ENCODE results near the gene GOLGA2.

DNA sequence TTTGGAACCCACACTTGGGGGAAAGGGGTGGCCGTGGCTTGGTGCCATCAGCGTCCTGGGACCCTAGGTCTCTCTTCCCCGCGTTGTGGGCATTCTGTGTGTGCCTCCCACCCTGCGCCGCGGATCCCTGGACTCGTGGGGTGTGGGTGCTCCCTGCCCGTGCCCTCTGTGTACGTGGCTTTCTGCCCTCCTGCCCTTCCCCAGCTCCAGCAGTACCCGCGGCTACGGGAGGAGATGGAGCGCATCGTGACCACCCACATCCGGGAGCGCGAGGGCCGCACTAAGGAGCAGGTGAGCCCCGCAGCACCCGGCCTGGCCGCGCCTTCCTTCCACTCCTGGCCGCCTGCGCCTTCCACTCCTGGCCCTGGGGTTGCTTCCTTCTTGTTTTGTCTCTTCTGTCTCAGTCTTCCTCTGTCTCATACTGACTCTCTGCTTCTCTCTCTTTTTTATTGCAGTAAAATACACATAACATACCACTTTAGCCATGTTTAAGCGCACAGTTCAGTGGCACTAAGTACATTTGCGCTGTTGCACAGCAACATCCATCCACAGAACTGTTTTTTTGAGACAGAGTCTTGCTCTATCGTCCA, 41.9 kb downstream of the GOLGA2 start:
- TF ChIP-seq, protein P1, sequence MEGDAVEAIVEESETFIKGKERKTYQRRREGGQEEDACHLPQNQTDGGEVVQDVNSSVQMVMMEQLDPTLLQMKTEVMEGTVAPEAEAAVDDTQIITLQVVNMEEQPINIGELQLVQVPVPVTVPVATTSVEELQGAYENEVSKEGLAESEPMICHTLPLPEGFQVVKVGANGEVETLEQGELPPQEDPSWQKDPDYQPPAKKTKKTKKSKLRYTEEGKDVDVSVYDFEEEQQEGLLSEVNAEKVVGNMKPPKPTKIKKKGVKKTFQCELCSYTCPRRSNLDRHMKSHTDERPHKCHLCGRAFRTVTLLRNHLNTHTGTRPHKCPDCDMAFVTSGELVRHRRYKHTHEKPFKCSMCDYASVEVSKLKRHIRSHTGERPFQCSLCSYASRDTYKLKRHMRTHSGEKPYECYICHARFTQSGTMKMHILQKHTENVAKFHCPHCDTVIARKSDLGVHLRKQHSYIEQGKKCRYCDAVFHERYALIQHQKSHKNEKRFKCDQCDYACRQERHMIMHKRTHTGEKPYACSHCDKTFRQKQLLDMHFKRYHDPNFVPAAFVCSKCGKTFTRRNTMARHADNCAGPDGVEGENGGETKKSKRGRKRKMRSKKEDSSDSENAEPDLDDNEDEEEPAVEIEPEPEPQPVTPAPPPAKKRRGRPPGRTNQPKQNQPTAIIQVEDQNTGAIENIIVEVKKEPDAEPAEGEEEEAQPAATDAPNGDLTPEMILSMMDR (IDR thresholded peaks at IDR 0.05; ENCODE audit: insufficient read depth, low read length, poor library complexity, severe bottlenecking) = no peak
- TF ChIP-seq EZH2phosphoT487 (conservative IDR thresholded peaks at IDR 0.05; ENCODE audit: low read length) = no peak

Measured in SU-DHL-6 (cell line).